Mammary epithelial cell (primary cell): ENCODE measurements around the gene SRPK1.

Source experiments
- CTCF ChIP-seq, 2 donors: IDR thresholded peaks in 1 of 2; conservative IDR thresholded peaks in 1 of 2; 2 replicates each; pipeline ENCODE4 v1.5.1; 2011 to 2012; ENCODE audit warnings: inconsistent platforms in 2 of 2, low read length in 2 of 2, mild to moderate bottlenecking in 2 of 2, control low read depth in 1 of 2, low read depth in 1 of 2; ENCODE audit not compliant: insufficient read depth in 1 of 2; ENCODE audit errors: extremely low read depth in 1 of 2
- EZH2 ChIP-seq: IDR thresholded peaks from 2 replicates; pipeline ENCODE4 v1.6.1; 2012; ENCODE audit warnings: low read length, inconsistent platforms, borderline replicate concordance

DNA sequence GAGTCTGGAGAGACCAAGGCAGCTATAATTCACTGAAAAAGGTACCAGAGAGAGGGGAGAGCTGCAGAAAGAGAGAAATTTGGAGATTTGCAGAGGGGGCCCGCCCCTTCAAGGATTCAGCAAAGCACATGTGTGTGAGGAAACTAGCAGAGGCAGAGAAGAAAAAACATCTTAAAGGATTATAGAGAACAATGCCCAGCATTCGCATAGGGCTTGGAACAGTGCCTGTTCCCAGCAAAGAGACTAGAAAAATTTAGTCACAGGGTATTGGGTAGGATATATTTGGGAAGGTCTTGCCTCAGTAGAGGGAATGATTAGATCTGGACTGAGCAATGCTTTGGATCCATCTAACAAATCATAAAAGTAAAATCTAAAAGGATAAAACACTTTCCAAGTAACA, 44.0 kb downstream of the SRPK1 start:
- TF ChIP-seq CTCF (conservative IDR thresholded peaks at IDR 0.05 in 1 of 2, IDR thresholded peaks at IDR 0.05 in 1 of 2; ENCODE audit: extremely low read depth in 1 of 2, insufficient read depth in 1 of 2, low read depth in 1 of 2, low read length in 2 of 2) (no peak), EZH2 (no peak)
